Measurements from ENCODE around the gene RPS6KA5.

GRCh38 chr14:90839024-90839888, 221.2 kb downstream of the RPS6KA5 start:
- TF ChIP-seq, protein P1, sequence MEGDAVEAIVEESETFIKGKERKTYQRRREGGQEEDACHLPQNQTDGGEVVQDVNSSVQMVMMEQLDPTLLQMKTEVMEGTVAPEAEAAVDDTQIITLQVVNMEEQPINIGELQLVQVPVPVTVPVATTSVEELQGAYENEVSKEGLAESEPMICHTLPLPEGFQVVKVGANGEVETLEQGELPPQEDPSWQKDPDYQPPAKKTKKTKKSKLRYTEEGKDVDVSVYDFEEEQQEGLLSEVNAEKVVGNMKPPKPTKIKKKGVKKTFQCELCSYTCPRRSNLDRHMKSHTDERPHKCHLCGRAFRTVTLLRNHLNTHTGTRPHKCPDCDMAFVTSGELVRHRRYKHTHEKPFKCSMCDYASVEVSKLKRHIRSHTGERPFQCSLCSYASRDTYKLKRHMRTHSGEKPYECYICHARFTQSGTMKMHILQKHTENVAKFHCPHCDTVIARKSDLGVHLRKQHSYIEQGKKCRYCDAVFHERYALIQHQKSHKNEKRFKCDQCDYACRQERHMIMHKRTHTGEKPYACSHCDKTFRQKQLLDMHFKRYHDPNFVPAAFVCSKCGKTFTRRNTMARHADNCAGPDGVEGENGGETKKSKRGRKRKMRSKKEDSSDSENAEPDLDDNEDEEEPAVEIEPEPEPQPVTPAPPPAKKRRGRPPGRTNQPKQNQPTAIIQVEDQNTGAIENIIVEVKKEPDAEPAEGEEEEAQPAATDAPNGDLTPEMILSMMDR (IDR thresholded peaks at IDR 0.05; ENCODE audit: low read depth, low read length, poor library complexity, severe bottlenecking): no peak
- TF ChIP-seq EZH2phosphoT487 (IDR thresholded peaks at IDR 0.05; ENCODE audit: borderline replicate concordance, low read length): no peak

All from DOHH2 (cell line).